ENCODE measurements around the gene FKBP10.
A peak's percentile ranks its signal among the peaks of the same experiment; 100 is the strongest.

Gene FKBP10

DNA sequence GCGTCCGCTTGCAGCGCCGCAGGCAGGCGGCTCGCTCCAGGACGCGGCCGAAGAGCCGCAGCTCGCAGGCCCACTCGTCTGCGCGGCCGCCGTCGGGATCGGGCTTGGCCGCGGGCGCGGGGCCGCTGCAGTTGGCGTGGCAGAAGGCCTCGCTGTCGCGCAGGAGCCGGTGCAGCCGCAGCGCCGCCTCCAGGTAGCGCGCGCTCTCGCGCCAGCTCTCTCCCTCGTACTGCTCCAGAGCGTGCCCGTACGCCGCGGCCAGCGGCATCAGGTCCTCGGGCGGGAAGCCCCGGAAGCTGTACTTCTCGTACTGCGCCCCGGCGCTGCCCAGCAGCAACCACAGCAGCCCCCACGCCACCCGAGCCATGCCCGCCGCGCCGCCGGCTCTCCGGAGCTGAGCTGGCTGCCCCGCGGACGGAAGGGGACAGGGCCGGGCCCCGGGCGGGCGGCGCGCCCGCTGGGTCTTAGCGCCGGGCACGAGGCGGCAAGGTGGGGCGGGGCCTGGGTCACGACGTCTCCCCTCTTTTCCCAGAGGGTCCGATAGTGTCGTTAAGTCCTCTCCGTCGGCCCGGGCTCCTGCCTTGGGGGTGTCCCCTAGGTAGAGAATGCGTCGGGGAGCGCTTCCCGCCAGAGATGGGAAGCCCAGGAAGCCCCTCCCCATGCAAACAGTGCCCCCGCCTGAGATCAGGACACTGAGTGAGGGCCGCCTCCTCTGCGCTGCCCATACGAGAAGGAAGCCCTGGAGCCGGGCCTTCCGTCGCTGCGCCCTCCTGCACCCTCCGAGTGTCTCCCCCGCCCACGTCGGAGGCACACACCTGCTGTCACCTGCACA is 1.0 kb upstream of the FKBP10 start, which contains the start of gene P3H4:
Gene P3H4, minus strand, starts transcription at position 401 of the 832 bp plus-strand sequence. Its CDS starts 34 bp downstream, at position 367.
- Histone ChIP-seq H3K27me3 (replicated peaks; ENCODE audit: control insufficient read depth, insufficient read depth, low read length) (no peaks in the 10 kb centered on the region; the same call in 1 of the 2 replicates), H3K4me3 (replicated peaks; ENCODE audit: low read depth, low read length) (peak within 1 kb of the TSS; percentile 62), H3K36me3 (ENCODE audit: control insufficient read depth, insufficient read depth, low read length) (no peaks in the 10 kb centered on the region)
- DNase-seq (ENCODE audit: extremely low read depth, insufficient read length): peak; percentile 83
- TF ChIP-seq, protein P1, sequence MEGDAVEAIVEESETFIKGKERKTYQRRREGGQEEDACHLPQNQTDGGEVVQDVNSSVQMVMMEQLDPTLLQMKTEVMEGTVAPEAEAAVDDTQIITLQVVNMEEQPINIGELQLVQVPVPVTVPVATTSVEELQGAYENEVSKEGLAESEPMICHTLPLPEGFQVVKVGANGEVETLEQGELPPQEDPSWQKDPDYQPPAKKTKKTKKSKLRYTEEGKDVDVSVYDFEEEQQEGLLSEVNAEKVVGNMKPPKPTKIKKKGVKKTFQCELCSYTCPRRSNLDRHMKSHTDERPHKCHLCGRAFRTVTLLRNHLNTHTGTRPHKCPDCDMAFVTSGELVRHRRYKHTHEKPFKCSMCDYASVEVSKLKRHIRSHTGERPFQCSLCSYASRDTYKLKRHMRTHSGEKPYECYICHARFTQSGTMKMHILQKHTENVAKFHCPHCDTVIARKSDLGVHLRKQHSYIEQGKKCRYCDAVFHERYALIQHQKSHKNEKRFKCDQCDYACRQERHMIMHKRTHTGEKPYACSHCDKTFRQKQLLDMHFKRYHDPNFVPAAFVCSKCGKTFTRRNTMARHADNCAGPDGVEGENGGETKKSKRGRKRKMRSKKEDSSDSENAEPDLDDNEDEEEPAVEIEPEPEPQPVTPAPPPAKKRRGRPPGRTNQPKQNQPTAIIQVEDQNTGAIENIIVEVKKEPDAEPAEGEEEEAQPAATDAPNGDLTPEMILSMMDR (IDR thresholded peaks at IDR 0.05; ENCODE audit: insufficient read depth, low read length, poor library complexity, severe bottlenecking): peak; percentile 57

DNA sequence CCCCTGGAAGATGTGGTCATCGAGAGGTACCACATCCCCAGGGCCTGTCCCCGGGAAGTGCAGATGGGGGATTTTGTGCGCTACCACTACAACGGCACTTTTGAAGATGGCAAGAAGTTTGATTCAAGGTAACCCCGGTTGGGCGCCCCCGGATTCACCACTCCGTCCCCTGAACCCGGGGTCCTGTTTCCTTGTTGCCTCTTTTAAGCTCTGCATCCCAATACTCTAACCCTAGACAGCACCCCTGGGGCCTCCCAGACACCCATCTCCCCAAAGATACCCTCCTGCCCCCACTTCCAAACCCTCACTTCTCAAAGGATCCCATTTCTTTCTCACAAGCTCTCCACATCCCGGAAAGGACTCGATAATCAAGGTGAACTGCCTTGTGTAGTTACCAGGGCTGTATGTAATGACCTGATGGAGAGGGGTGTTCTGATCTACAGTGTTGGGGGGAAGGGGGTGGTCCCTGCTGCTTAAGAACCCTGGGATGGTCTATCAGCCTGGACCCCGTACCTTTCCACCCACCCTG is 412 bp downstream of the FKBP10 start:
- H3K4me3 ChIP-seq (replicated peaks; ENCODE audit: low read depth, low read length): no peak overlapping the region; the same call in 1 of the 2 replicates
- no peaks in the 10 kb centered on the region; the same call in 1 of the 2 replicates for H3K27me3 ChIP-seq (replicated peaks; ENCODE audit: control insufficient read depth, insufficient read depth, low read length)
- H3K36me3 ChIP-seq (ENCODE audit: control insufficient read depth, insufficient read depth, low read length): no peaks in the 10 kb centered on the region
- TF ChIP-seq, protein P1 (IDR thresholded peaks at IDR 0.05; ENCODE audit: insufficient read depth, low read length, poor library complexity, severe bottlenecking): no peak
- no peak for DNase-seq (ENCODE audit: extremely low read depth, insufficient read length)

DNA sequence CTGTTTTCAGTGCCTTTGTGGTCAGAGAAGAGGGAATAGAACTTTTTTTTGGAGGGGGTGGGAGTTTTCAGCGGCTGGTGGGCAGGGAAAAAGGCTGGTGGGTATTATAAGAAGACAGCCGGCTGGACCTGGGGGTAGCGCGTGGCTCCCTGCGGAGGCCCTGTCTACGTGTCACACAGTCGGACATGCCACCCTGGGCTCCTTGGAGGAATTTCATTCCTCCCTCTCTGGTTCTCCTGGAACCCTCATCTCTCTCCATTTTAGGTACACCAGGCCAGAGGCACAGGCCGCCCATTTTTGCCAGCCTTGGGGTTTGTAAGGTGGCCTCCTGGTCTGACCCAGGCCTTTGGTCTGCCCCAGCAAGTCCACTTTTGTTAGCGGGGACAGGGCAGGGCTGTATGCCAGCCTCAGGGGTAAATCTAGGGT is 908 bp downstream of the FKBP10 start:
- no peak overlapping the region for H3K4me3 ChIP-seq (replicated peaks; ENCODE audit: low read depth, low read length)

DNA sequence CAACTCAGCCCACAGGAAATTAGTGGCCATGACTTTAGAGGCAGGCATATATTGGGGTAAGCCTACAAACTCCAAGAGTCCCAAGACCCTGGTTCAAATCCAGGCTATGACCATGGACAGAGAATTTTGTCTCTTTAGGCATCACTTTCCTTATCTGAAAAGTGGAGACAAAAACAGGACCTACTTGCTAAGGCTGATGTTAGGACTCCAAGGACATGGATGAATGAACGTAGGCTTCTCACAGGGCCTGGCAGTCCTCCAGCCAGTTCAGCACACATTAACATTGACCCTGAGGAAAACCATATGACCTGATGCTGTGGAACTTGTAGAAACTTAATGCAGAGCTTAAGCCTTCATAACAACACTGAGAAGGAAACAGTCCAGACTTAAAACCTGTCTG is 1.4 kb downstream of the FKBP10 start:
- Histone ChIP-seq H3K27me3 (replicated peaks; ENCODE audit: control insufficient read depth, insufficient read depth, low read length) (no peaks in the 10 kb centered on the region; the same call in 1 of the 2 replicates), H3K36me3 (ENCODE audit: control insufficient read depth, insufficient read depth, low read length) (no peaks in the 10 kb centered on the region), H3K4me3 (replicated peaks; ENCODE audit: low read depth, low read length) (no peak overlapping the region)
- no peak for DNase-seq (ENCODE audit: extremely low read depth, insufficient read length)
- TF ChIP-seq, protein P1 (IDR thresholded peaks at IDR 0.05; ENCODE audit: insufficient read depth, low read length, poor library complexity, severe bottlenecking): no peak

More for the DNA sequence above, 908 bp downstream of the FKBP10 start:
- DNase-seq (ENCODE audit: extremely low read depth, insufficient read length): no peak
- TF ChIP-seq, protein P1 (IDR thresholded peaks at IDR 0.05; ENCODE audit: insufficient read depth, low read length, poor library complexity, severe bottlenecking): no peak
- H3K36me3 ChIP-seq (ENCODE audit: control insufficient read depth, insufficient read depth, low read length): no peaks in the 10 kb centered on the region
- H3K27me3 ChIP-seq (replicated peaks; ENCODE audit: control insufficient read depth, insufficient read depth, low read length): no peaks in the 10 kb centered on the region; the same call in 1 of the 2 replicates

DNA sequence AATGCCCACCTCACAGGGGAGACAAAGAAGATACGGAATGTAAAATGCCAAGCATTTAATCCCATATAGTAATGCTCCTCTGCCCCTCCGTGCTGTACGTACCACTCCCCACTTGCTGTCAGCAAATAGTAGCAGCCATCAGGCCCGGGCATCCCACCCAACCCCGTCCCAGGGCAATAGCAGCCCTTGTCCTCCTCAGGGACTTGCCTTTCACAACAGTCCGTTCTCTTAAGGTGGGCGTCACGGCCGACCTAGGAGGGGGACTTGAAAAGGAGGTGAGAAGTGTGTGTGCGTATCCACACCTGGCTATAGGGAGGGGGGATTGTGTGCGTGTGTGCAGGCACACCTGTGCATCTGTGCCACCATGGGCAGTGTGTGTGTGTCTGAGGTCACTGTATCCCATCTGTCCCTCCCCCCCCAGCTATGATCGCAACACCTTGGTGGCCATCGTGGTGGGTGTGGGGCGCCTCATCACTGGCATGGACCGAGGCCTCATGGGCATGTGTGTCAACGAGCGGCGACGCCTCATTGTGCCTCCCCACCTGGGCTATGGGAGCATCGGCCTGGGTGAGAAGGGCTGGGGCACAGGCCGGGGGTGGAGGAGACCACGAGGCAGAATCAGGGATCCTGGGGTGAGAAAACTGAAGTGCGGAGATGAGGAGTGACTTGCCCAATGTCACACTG is 4.0 kb downstream of the FKBP10 start:
- no peak overlapping the region for H3K4me3 ChIP-seq (replicated peaks; ENCODE audit: low read depth, low read length)
- H3K27me3 ChIP-seq (replicated peaks; ENCODE audit: control insufficient read depth, insufficient read depth, low read length): no peaks in the 10 kb centered on the region
- TF ChIP-seq, protein P1 (IDR thresholded peaks at IDR 0.05; ENCODE audit: insufficient read depth, low read length, poor library complexity, severe bottlenecking): no peak
- no peak for DNase-seq (ENCODE audit: extremely low read depth, insufficient read length)
- no peaks in the 10 kb centered on the region for H3K36me3 ChIP-seq (ENCODE audit: control insufficient read depth, insufficient read depth, low read length)
